Breast epithelium (tissue), 4 donors: ENCODE measurements around the gene MCL1. TPM values are rescaled to one million over a fixed set of nuclear protein-coding genes. Genes with fewer than 3 reads are reported as not detected.

ENCODE experiments used
- DNase-seq, 2 donors: peaks; one replicate each; pipeline ENCODE4 v3.0.0-alpha.2; 2019; ENCODE audit warnings: low spot score in 2 of 2
- H3K27ac ChIP-seq, 2 donors: fragments of 200-600 bp; sonication (generic) in 1 of 2; one replicate each; pipeline ENCODE4 v1.5.1; 2016 to 2019; ENCODE audit warnings: mild to moderate bottlenecking in 1 of 2
- H3K27me3 ChIP-seq, 2 donors: fragments of 200-600 bp; sonication (generic) in 1 of 2; one replicate each; pipeline versions ENCODE4 v1.5.1 to v1.6.0; 2017 to 2019; ENCODE audit warnings: control low read depth in 1 of 2, mild to moderate bottlenecking in 1 of 2
- H3K36me3 ChIP-seq: fragments of 200-600 bp; one replicate; pipeline ENCODE4 v1.5.1; 2019
- H3K4me1 ChIP-seq, 2 donors: fragments of 200-600 bp; sonication (generic); one replicate each; pipeline ENCODE4 v1.5.1; 2016 to 2019; ENCODE audit warnings: control low read depth in 1 of 2
- H3K4me3 ChIP-seq, 3 donors: fragments of 200-600 bp; sonication (generic); 1 replicate in 2 of 3; 2 replicates in 1 of 3; pipeline ENCODE4 v1.5.1; 2016 to 2019; ENCODE audit warnings: mild to moderate bottlenecking in 3 of 3, moderate library complexity in 2 of 3
- H3K9me3 ChIP-seq, 2 donors: fragments of 200-600 bp; sonication (generic) in 1 of 2; one replicate each; pipeline ENCODE4 v1.5.1; 2016 to 2019; ENCODE audit warnings: control low read depth in 1 of 2
- CTCF ChIP-seq, 3 donors: fragments of 450-650 bp; IDR thresholded peaks; one replicate each; pipeline ENCODE4 v1.5.1; 2016 to 2017; ENCODE audit warnings: antibody characterized with exemption in 3 of 3, mild to moderate bottlenecking in 3 of 3, moderate library complexity in 3 of 3
- POLR2A ChIP-seq: fragments of 450-650 bp; IDR thresholded peaks from one replicate; pipeline ENCODE4 v1.6.1; 2016; ENCODE audit warnings: antibody characterized with exemption, mild to moderate bottlenecking, moderate library complexity
- POLR2AphosphoS5 ChIP-seq, 3 donors: sonication (generic); formaldehyde crosslinking; IDR thresholded peaks; one replicate each; pipeline ENCODE4 v1.6.1; 2017; ENCODE audit warnings: antibody characterized with exemption in 3 of 3
- intact Hi-C: fragments of 100-400 bp; cut with DNase I; formaldehyde crosslinking; loops from one replicate; pipeline ENCODE4 v1.15.1; 2023; ENCODE audit warnings: low total_unique reads
- total RNA-seq, 3 donors: library from RNA; depleted of rRNA; stranded (reverse); fragments of >200 nt; gene quantifications; one replicate each; pipeline ENCODE4 v1.1.0, GENCODE V29; 2016

The MCL1 gene
- total RNA-seq, 3 donors from 2014 or later, result 257 to 535 (median 333) TPM

DNA sequence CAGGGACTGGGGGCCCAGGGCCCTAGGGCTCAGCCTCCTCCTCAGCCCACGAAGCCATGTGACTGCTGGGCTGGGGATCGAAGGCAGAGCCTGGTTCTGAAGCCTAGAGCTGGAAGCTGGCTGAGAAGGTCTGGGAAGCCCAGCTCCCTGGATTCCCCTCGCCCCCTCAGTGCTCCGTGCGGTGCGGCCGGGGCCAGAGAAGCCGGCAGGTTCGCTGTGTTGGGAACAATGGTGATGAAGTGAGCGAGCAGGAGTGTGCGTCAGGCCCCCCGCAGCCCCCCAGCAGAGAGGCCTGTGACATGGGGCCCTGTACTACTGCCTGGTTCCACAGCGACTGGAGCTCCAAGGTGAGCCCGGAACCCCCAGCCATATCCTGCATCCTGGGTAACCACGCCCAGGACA, 21.1 kb downstream of the MCL1 start:
- TF ChIP-seq CTCF (IDR thresholded peaks at IDR 0.05) (no peak), POLR2AphosphoS5 (IDR thresholded peaks at IDR 0.05) (no peak), POLR2A (no peak)
- H3K4me1 ChIP-seq, result peaks cover 31 to 36% of the 10 kb centered on the region in 2 donors
- DNase-seq, result peak in 1 of 2 donors; percentile 17
- H3K4me3 ChIP-seq, result peak overlapping the region; percentile 19 to 83 (median 57)
- H3K9me3 ChIP-seq, result no peaks in the 10 kb centered on the region
- no peaks in the 10 kb centered on the region for H3K27me3 ChIP-seq
- no peaks in the 10 kb centered on the region for H3K36me3 ChIP-seq
- intact Hi-C loops, result no loop called here
- H3K27ac ChIP-seq, result peak overlapping the region; percentile 100

DNA sequence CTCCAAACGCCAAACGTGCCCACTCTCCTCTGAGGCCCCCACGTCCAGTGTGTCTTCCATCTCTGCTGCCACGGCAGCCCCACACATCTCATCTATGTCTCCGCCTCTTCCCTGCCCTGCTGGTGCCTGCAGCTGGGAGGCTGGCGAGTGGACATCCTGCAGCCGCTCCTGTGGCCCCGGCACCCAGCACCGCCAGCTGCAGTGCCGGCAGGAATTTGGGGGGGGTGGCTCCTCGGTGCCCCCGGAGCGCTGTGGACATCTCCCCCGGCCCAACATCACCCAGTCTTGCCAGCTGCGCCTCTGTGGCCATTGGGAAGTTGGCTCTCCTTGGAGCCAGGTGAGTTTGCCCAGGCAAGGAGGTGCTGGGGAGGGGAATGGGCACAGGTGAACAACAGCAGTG, 21.6 kb downstream of the MCL1 start:
- Histone ChIP-seq H3K9me3 (no peaks in the 10 kb centered on the region), H3K4me1 (peaks cover 29 to 34% of the 10 kb centered on the region in 2 donors), H3K4me3 (peak overlapping the region in 2 of 3 donors; percentile 57 to 83), H3K27ac (peak overlapping the region; percentile 100), H3K27me3 (no peaks in the 10 kb centered on the region), H3K36me3 (no peaks in the 10 kb centered on the region)
- intact Hi-C loops, result no loop called here
- TF ChIP-seq CTCF (IDR thresholded peaks at IDR 0.05) (no peak), POLR2A (no peak), POLR2AphosphoS5 (IDR thresholded peaks at IDR 0.05) (no peak)
- DNase-seq, result peak in 1 of 2 donors; percentile 18

- H3K4me1 ChIP-seq, result peaks cover 28 to 29% of the 10 kb centered on the region in 2 donors
- DNase-seq, result no peak
- H3K36me3 ChIP-seq, result no peaks in the 10 kb centered on the region
- peak overlapping the region in 1 of 2 donors; percentile 100 for H3K27ac ChIP-seq
- intact Hi-C loops, result no loop called here
- no peaks in the 10 kb centered on the region for H3K9me3 ChIP-seq
- H3K27me3 ChIP-seq, result no peaks in the 10 kb centered on the region
- H3K4me3 ChIP-seq, result no peak overlapping the region
- no peak for TF ChIP-seq POLR2A
- no peak for TF ChIP-seq CTCF (IDR thresholded peaks at IDR 0.05)
- TF ChIP-seq POLR2AphosphoS5 (IDR thresholded peaks at IDR 0.05), result no peak
These were observed 22.3 kb downstream of the MCL1 start for GRCh38 chr1:150557065-150557600.

- Histone ChIP-seq H3K27ac (no peak overlapping the region), H3K4me1 (peaks cover 31 to 32% of the 10 kb centered on the region in 2 donors), H3K4me3 (no peak overlapping the region), H3K27me3 (no peaks in the 10 kb centered on the region), H3K9me3 (no peaks in the 10 kb centered on the region), H3K36me3 (no peaks in the 10 kb centered on the region)
- DNase-seq, result no peak
- intact Hi-C loops, result no loop called here
- no peak for TF ChIP-seq POLR2AphosphoS5 (IDR thresholded peaks at IDR 0.05)
- TF ChIP-seq CTCF (IDR thresholded peaks at IDR 0.05), result no peak
These were observed 23.2 kb downstream of the MCL1 start for GRCh38 chr1:150555971-150556865.
